ENCODE measurements around the gene COL5A2.

The COL5A2 gene

GRCh38 chr2:189037518-189037917 is 142.0 kb downstream of the COL5A2 start:
- no peak for DNase-seq

GRCh38 chr2:189024901-189025618 is 154.5 kb downstream of the COL5A2 start:
- DNase-seq: no peak

GRCh38 chr2:189022492-189022891 is 157.1 kb downstream of the COL5A2 start:
- no peak for DNase-seq

- no peak for DNase-seq
Measured at GRCh38 chr2:189022053-189022481, 157.5 kb downstream of the COL5A2 start.

GRCh38 chr2:189020179-189020578 is 159.4 kb downstream of the COL5A2 start:
- no peak for DNase-seq

- no peak for DNase-seq
Measured at GRCh38 chr2:189018631-189019030, 160.9 kb downstream of the COL5A2 start.

- DNase-seq: no peak
Measured at GRCh38 chr2:189016311-189016861, 163.2 kb downstream of the COL5A2 start.

- no peak for DNase-seq
Measured at GRCh38 chr2:189015359-189015758, 164.2 kb downstream of the COL5A2 start.

GRCh38 chr2:189014449-189015138 is 165.0 kb downstream of the COL5A2 start:
- DNase-seq: no peak

GRCh38 chr2:189013671-189014448 is 165.7 kb downstream of the COL5A2 start:
- DNase-seq: no peak

- no peak for DNase-seq
Measured at GRCh38 chr2:189013031-189013430, 166.5 kb downstream of the COL5A2 start.

- no peak for DNase-seq
Measured at GRCh38 chr2:189012351-189012750, 167.2 kb downstream of the COL5A2 start.

- no peak for DNase-seq
Measured at GRCh38 chr2:189010536-189010935, 169.0 kb downstream of the COL5A2 start.

- no peak for DNase-seq
Measured at GRCh38 chr2:189008555-189009262, 170.9 kb downstream of the COL5A2 start.

- DNase-seq: no peak
Measured at GRCh38 chr2:189002079-189002478, 177.5 kb downstream of the COL5A2 start.

GRCh38 chr2:189000221-189000620 is 179.3 kb downstream of the COL5A2 start:
- no peak for DNase-seq

- no peak for DNase-seq
Measured at GRCh38 chr2:188997263-188997662, 182.3 kb downstream of the COL5A2 start.

GRCh38 chr2:188993247-188993646 is 186.3 kb downstream of the COL5A2 start:
- DNase-seq: no peak

GRCh38 chr2:188986839-188987238 is 192.7 kb downstream of the COL5A2 start:
- no peak for DNase-seq

- DNase-seq: no peak
Measured at GRCh38 chr2:188984680-188985079, 194.9 kb downstream of the COL5A2 start.

- DNase-seq: no peak
Measured at GRCh38 chr2:188984065-188984491, 195.5 kb downstream of the COL5A2 start.

- no peak for DNase-seq
Measured at GRCh38 chr2:188983427-188984064, 196.0 kb downstream of the COL5A2 start.

Data from NCI-H510A (cell line).